SU-DHL-6 (cell line): ENCODE results near the gene ATRN.

ENCODE experiments used
- H2AFZ ChIP-seq: fragments of 200-600 bp; sonication (generic); 2 replicates; pipeline ENCODE4 v1.6.1; 2014; ENCODE audit warnings: low read depth, mild to moderate bottlenecking, moderate library complexity, mixed read lengths, antibody characterized with exemption, low read length; ENCODE audit not compliant: severe bottlenecking
- H3F3A ChIP-seq: fragments of 200-600 bp; shearing (Covaris generic); 2 replicates; pipeline ENCODE4 v1.6.0; 2016; ENCODE audit warnings: antibody characterized with exemption, mild to moderate bottlenecking; ENCODE audit not compliant: insufficient read depth
- H3K27ac ChIP-seq: fragments of 200-600 bp; sonication (generic); 2 replicates; pipeline ENCODE4 v1.5.1; 2016; ENCODE audit warnings: low read depth, mild to moderate bottlenecking, low read length, moderate library complexity, mixed read lengths
- H3K27me3 ChIP-seq: fragments of 200-600 bp; sonication (generic), shearing (Covaris generic); 2 replicates; pipeline ENCODE4 v1.6.0; 2014; ENCODE audit warnings: mild to moderate bottlenecking, low read length
- H3K36me3 ChIP-seq: fragments of 200-600 bp; sonication (generic); 2 replicates; pipeline ENCODE4 v1.6.1; 2014; ENCODE audit warnings: mild to moderate bottlenecking, low read length, mixed read lengths
- H3K4me2 ChIP-seq: fragments of 300-600, 200-600 bp; shearing (Covaris generic), sonication (generic); 2 replicates; pipeline ENCODE4 v1.6.0; 2014; ENCODE audit warnings: low read length, low read depth, mild to moderate bottlenecking; ENCODE audit not compliant: poor library complexity, severe bottlenecking
- H3K4me3 ChIP-seq: fragments of 200-600 bp; sonication (generic); 2 replicates; pipeline ENCODE4 v1.5.1; 2014; ENCODE audit warnings: antibody characterized with exemption, low read length, mild to moderate bottlenecking, mixed read lengths; ENCODE audit not compliant: insufficient read depth, poor library complexity, severe bottlenecking
- H3K79me2 ChIP-seq: fragments of 200-600 bp; sonication (generic); 2 replicates; pipeline ENCODE4 v1.6.1; 2014; ENCODE audit warnings: mild to moderate bottlenecking, low read length, moderate library complexity; ENCODE audit not compliant: insufficient read depth
- H3K9ac ChIP-seq: fragments of 200-600 bp; sonication (generic); 2 replicates; pipeline ENCODE4 v1.7.0; 2014; ENCODE audit warnings: mild to moderate bottlenecking, low read length
- H3K9me2 ChIP-seq: fragments of 200-600 bp; sonication (generic); replicated peaks from 2 replicates; pipeline ENCODE4 v1.6.1; 2014; ENCODE audit warnings: low read length; ENCODE audit not compliant: insufficient read depth
- H3K9me3 ChIP-seq: fragments of 200-600 bp; sonication (generic); 2 replicates; pipeline ENCODE4 v1.6.1; 2014; ENCODE audit warnings: low read length, mixed read lengths; ENCODE audit not compliant: insufficient read depth
- H4K20me1 ChIP-seq: fragments of 200-600 bp; sonication (generic); 2 replicates; pipeline ENCODE4 v1.6.1; 2014; ENCODE audit warnings: low read depth, mild to moderate bottlenecking, antibody characterized with exemption, low read length, moderate library complexity, mixed read lengths
- EZH2phosphoT487 ChIP-seq: fragments of 200-600 bp; sonication (generic), shearing (Covaris generic); conservative IDR thresholded peaks from 2 replicates; pipeline ENCODE4 v1.6.1; 2018; ENCODE audit warnings: mild to moderate bottlenecking, antibody characterized with exemption, low read length, moderate library complexity, mixed read lengths
- TF ChIP-seq, protein P1 (sequence below): fragments of 200-600 bp; sonication (generic); IDR thresholded peaks from one replicate; pipeline ENCODE4 v1.5.1; 2017; ENCODE audit warnings: antibody characterized with exemption, mild to moderate bottlenecking, low read length, moderate library complexity; ENCODE audit not compliant: insufficient read depth, poor library complexity, severe bottlenecking

The ATRN gene

DNA sequence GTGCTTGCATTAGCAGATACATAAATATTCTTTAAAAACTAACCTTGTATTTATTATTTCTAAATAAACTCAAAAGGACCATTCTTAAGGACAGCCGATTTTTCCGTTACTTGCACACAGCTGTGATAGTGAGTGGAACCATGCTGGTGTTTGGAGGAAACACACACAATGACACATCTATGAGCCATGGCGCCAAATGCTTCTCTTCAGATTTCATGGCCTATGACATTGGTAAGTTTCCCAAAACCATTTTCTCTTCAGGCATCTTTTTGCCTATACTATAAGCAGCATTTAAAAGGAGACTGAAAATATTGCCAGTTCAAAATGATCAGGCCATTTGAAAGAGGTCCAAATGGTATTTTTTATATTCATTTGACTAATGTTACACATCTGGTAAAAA lies 92.3 kb downstream of the ATRN start:
- Histone ChIP-seq H3K4me3 (no peak overlapping the region), H3K9me2 (no peaks in the 10 kb centered on the region), H4K20me1 (0 out of 2 replicates have a peak, but pooled peaks cover 3% of the 10 kb centered on the region), H3K27ac (no peak overlapping the region), H3K27me3 (no peaks in the 10 kb centered on the region), H3K9ac (no peak overlapping the region), H3F3A (no peaks in the 10 kb centered on the region), H3K9me3 (no peaks in the 10 kb centered on the region), H2AFZ (no peak overlapping the region), H3K36me3 (no peaks in the 10 kb centered on the region), H3K79me2 (no peaks in the 10 kb centered on the region), H3K4me2 (no peak overlapping the region)
- TF ChIP-seq, protein P1, sequence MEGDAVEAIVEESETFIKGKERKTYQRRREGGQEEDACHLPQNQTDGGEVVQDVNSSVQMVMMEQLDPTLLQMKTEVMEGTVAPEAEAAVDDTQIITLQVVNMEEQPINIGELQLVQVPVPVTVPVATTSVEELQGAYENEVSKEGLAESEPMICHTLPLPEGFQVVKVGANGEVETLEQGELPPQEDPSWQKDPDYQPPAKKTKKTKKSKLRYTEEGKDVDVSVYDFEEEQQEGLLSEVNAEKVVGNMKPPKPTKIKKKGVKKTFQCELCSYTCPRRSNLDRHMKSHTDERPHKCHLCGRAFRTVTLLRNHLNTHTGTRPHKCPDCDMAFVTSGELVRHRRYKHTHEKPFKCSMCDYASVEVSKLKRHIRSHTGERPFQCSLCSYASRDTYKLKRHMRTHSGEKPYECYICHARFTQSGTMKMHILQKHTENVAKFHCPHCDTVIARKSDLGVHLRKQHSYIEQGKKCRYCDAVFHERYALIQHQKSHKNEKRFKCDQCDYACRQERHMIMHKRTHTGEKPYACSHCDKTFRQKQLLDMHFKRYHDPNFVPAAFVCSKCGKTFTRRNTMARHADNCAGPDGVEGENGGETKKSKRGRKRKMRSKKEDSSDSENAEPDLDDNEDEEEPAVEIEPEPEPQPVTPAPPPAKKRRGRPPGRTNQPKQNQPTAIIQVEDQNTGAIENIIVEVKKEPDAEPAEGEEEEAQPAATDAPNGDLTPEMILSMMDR: no peak
- TF ChIP-seq EZH2phosphoT487: no peak

DNA sequence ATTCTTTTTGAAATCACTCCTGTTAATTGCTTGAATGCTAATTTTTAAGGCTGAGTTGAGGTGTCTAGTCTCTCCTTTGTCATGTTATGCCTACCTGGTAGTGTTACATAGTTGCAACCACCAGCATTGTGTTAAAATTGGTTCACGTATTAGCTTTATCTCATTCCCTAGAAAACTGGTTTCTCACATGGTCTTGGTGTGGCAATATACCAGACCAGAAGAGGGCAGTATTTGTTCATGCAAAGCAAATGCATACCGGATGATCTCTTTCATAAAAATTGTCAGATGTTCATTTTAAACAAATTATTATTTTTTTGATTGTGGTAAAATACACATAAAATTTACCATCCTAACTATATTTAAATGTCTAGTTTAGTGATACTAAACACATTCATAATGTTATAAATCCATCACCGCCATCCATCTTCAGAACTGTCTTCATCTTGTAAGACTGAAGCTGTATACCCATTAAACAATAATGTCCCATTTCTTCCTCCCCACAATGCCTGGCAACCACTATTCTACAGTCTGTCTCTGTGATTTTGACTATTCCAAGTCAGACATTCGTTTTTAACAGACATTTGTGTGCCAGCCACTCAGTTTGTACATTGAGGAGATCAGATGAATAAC lies 92.8 kb downstream of the ATRN start:
- Histone ChIP-seq H3K4me3 (no peak overlapping the region), H3K9me3 (no peaks in the 10 kb centered on the region), H4K20me1 (0 out of 2 replicates have a peak, but pooled peaks cover 2% of the 10 kb centered on the region), H3K79me2 (no peaks in the 10 kb centered on the region), H3K36me3 (no peaks in the 10 kb centered on the region), H3K27me3 (no peaks in the 10 kb centered on the region), H3K9me2 (no peaks in the 10 kb centered on the region), H3K4me2 (no peak overlapping the region), H2AFZ (no peak overlapping the region), H3F3A (no peaks in the 10 kb centered on the region), H3K27ac (no peak overlapping the region), H3K9ac (no peak overlapping the region)
- no peak for TF ChIP-seq EZH2phosphoT487
- TF ChIP-seq, protein P1: peak; percentile 67

DNA sequence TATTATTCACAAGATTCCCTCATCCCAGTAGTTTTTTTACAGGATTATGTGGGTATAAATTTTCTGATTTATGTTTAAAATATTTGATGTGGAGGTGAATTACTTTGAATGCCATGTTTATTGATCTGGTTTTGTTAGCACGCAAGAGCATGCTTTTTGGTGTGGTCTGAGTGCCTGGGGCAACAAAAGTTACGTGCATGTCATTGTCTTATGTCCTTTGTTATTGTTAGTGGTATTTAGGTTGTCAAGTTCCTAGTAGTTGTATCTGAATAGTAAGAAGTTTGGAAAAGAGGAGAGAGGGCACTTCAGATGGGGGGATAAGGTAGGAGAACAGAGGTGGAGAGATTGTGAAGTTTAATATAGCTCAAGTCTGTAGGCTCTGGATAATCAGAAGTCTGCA lies 95.0 kb downstream of the ATRN start:
- no peak overlapping the region for H2AFZ ChIP-seq
- no peak for TF ChIP-seq EZH2phosphoT487
- TF ChIP-seq, protein P1: no peak
- no peaks in the 10 kb centered on the region for H3K79me2 ChIP-seq
- H3K4me2 ChIP-seq: no peak overlapping the region
- H3F3A ChIP-seq: no peaks in the 10 kb centered on the region
- no peaks in the 10 kb centered on the region for H3K9me2 ChIP-seq
- H3K9ac ChIP-seq: no peak overlapping the region
- H4K20me1 ChIP-seq: no peaks in the 10 kb centered on the region
- no peak overlapping the region for H3K27ac ChIP-seq
- H3K9me3 ChIP-seq: no peaks in the 10 kb centered on the region
- no peaks in the 10 kb centered on the region for H3K27me3 ChIP-seq
- no peaks in the 10 kb centered on the region for H3K36me3 ChIP-seq
- no peak overlapping the region for H3K4me3 ChIP-seq
